ENCODE results near the gene PAMR1. TPM values are rescaled to one million over a fixed set of nuclear protein-coding genes. Genes with fewer than 3 reads are reported as not detected.
"Not testable (repeated sequence)": the region's sequence is repeated elsewhere in the genome, so short reads cannot be mapped to it uniquely, and the experiment has no call there.

PAMR1 gene
- polyA plus RNA-seq, 4 donors = 3.5 to 11.2 (median 6.2) TPM

DNA sequence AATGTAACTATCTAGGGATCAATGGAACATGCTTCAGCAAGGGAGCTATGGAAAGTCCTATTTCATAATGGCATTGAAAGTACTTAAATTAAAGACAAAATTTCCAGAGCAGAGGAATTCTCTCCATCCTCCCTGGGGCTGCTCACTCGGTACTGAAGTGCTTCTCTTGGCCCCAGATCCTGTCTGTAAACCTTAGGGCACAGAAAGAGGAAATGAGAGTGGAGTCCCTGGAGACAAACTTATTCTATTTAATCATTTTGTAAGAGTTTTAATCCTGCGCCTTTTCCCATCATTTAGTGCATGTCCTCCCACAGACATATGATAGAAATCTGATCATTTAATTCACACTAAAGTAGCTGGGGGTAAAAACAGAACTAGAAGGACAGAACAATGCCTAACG lies 20.9 kb upstream of the PAMR1 start:
- no peak for DNase-seq (ENCODE audit: low read depth in 4 of 4, low spot score in 2 of 4)

- no peak for DNase-seq (ENCODE audit: low read depth in 4 of 4, low spot score in 2 of 4)
Observed at GRCh38 chr11:35545391-35546003, 20.1 kb upstream of the PAMR1 start.

DNA sequence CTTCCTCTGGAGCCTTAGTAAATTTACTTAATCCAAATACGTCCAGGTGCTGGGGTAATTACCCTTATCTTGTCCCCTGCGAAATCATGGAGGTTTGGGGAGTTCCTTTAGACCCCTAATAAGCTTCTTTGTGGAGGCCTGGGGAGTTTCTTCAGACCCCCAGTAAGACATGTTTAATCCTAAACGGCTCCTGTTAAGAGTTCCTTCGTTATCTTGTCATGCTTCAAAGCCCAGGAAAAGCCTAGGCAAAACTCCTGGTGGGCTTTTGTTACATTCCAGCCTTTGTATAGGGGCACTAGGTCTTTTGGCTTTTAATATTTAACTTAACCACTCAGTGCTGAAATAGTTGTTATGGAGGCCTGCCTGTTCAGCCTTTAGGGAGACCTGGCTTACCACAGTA lies 18.1 kb upstream of the PAMR1 start:
- no peak for DNase-seq (ENCODE audit: low read depth in 4 of 4, low spot score in 2 of 4)

GRCh38 chr11:35541621-35542375 lies 16.4 kb upstream of the PAMR1 start:
- DNase-seq (ENCODE audit: low read depth in 4 of 4, low spot score in 2 of 4) = no peak

- no peak for DNase-seq (ENCODE audit: low read depth in 4 of 4, low spot score in 2 of 4)
Observed at GRCh38 chr11:35540526-35540925, 15.1 kb upstream of the PAMR1 start.

DNA sequence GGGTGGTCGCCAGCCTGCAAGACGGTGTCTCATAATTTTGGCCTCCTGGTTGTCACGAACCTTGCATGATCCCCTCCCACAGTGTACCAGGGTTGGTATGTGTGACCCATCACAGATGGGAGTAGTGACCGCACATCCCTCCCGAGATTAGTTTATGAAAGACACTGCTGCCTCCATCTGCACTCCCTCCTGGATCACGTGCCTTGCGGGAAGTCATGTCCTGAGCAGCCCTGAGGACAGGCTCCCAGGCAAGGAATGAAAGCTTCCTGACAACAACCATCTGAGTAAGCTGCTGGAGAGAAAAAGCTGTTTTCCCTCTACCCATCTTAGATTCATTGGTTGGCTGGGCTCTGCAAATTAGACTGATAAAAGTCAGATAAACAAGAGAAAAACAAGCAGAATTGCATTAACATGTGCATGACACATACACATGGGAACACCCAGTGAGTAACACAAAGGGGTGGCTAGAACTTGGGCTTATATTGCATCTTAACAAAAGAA lies 14.4 kb upstream of the PAMR1 start:
- DNase-seq (ENCODE audit: low read depth in 4 of 4, low spot score in 2 of 4) = no peak

GRCh38 chr11:35539256-35539655 lies 13.8 kb upstream of the PAMR1 start:
- DNase-seq (ENCODE audit: low read depth in 4 of 4, low spot score in 2 of 4) = no peak

- DNase-seq (ENCODE audit: low read depth in 4 of 4, low spot score in 2 of 4) = no peak
Observed at GRCh38 chr11:35536470-35536869, 11.1 kb upstream of the PAMR1 start.

- no peak for DNase-seq (ENCODE audit: low read depth in 4 of 4, low spot score in 2 of 4)
Observed at GRCh38 chr11:35531246-35531645, 5.8 kb upstream of the PAMR1 start.

DNA sequence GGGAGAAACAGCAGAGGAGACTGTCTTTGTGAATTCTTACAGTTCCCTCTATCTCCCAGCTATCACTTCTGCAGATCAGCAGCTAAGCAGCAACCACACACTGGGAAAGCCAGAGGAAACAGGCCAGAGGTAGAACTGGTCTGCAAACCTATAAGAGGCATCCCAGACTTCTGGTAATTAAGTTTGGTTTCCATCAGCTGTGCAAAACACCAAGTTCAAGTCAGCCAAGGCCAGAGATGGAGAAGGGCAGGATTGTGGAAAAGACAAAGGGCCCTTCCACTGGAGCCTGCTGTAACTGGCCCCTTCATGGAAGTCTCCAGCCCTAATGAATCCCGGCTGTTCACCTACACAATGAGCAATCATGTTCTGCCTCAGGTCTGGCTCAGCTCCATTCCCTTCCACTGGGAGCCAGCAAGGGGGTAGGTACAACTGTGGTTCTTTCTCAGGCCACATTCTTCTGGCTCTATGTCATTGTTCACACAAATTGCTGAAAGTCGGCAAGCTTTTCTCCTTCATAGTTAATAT lies 4.6 kb upstream of the PAMR1 start:
- DNase-seq (ENCODE audit: low read depth in 4 of 4, low spot score in 2 of 4) = no peak

- no peak for DNase-seq (ENCODE audit: low read depth in 4 of 4, low spot score in 2 of 4)
Observed at GRCh38 chr11:35526370-35526792, 965 bp upstream of the PAMR1 start.

DNA sequence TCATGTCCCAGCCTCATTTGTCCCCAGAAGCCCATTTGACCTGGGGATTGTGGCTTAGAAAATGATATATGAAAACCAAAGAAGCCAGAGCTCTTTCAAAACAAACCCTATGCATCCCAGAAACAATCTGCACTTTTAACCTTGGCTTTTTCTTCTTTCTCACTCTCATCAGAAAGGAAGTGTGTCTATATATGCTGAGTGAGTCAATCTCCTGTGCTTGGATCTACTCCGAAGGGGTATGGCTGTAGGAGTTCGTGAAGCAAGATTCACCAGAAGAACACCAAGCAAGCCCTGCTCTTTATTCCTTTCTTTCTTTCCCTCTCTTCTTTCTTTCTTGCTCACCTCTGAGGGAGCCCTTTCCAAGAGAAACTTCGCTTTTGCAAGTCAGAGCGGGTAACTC lies 636 bp downstream of the PAMR1 start:
- DNase-seq (ENCODE audit: low read depth in 4 of 4, low spot score in 2 of 4) = no peak

DNA sequence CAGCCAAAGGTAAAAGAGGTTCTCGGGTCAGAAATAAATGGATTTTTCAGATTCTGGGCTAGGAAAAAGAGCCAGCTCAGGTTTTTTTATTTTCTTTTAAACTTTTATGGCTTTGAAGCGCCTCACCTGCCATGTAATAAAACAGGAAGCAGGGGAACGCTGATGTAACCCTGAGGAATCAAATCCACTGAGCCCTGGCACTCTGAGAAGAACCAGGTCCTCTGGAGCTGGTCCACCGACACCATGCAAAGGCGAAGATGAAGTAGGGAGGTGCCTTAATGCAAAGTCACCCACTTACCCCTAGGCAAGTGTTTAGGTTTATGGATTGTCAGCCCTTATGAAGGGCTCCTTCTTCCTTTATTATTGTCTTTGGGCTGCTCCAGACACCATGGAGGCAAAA lies 1.6 kb downstream of the PAMR1 start:
- DNase-seq (ENCODE audit: low read depth in 4 of 4, low spot score in 2 of 4) = no peak

DNA sequence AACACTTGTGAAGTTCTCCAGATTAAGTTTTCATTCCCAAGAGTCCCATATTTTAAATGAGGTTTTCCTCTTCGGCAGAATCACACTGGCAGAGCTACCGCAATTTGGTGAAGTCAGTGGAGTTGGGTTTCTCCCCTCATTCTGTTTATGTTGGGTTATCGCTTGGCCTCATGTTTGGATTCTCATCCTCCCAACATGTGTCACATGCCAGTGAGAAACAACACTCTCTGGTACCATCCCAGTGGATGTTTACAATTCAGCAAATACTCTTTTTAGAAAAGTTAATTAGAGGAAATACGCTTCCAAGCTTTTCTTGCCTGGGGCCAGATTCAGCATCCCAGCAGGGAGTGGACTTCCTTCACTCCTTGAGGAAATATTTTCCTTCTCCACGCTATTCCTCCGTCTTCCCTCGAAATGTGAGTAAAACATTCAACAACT lies 2.1 kb downstream of the PAMR1 start:
- DNase-seq (ENCODE audit: low read depth in 4 of 4, low spot score in 2 of 4) = no peak

DNA sequence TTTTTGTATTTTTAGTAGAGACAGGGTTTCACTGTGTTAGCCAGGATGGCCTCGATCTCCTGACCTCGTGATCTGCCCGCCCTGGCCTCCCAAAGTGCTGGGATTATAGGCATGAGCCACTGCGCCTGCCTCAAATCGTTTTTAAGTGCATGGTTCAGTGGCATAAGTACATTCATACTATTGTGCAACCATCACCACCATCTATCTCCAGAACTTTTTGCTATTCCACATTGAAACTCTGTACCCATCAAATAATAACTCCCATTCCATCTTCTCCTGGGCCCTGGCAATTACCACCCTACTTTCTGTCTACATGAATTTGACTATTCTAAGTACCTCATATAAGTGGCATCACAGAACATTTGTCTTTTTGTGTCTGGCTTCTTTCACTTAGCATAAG lies 3.3 kb downstream of the PAMR1 start:
- not testable (repeated sequence) for DNase-seq (ENCODE audit: low read depth in 4 of 4, low spot score in 2 of 4)

DNA sequence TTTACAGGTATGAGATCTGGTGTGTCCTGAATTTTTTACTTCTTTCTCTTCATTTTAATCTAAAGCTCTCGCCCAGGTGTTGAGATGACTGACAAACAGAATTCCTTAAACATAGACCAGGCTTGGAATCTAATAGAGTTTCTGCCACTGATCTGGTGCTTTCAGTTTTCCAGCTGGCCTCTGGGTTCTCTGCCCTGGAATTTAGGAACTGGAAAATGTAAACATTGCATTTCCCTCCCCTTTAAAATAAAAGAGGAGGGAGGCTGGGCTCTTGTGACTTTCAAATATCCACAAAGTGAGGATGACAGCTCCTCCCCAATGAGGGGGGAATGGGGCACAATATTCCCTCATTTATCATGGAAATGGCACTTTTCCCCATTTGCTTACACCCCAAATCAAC lies 5.0 kb downstream of the PAMR1 start:
- DNase-seq (ENCODE audit: low read depth in 4 of 4, low spot score in 2 of 4) = no peak

- no peak for DNase-seq (ENCODE audit: low read depth in 4 of 4, low spot score in 2 of 4)
Observed at GRCh38 chr11:35518766-35519165, 6.7 kb downstream of the PAMR1 start.

DNA sequence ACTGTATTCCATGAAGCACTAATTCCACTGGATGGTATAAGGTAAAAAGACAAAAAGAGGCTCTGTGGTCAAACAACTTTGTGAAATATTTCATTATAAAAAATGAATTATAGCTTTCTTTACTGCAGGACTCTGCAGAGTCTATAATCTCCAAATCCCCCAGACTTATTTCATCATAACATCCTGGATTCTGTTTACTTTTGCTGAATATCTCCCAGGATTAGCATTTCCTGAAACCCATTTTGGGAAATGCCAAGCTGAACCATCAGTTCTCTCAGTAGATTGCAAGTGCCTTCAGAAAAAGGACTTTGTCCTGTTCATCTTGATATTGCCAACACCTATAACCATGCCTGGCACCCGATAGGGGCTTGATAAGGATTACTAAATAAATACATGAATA lies 7.9 kb downstream of the PAMR1 start:
- no peak for DNase-seq (ENCODE audit: low read depth in 4 of 4, low spot score in 2 of 4)

DNA sequence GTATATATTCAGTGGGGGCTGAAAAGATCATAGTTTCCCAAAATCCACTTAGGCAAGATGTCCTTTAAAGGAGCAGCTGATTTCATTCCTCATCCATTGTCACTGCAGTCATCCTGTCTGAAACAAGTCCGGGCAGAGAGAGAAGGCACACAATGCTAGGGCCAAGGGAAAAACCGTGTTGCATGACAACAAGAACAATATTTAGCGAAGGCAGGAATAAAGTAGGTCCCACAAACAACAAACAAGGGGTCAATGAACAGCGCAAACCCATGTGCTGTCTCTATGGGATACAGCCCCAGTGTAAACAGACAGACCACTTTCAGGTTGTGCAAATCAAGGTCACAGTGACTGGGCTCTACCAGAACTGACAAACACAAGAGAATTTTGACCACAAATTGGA lies 9.0 kb downstream of the PAMR1 start:
- no peak for DNase-seq (ENCODE audit: low read depth in 4 of 4, low spot score in 2 of 4)

DNA sequence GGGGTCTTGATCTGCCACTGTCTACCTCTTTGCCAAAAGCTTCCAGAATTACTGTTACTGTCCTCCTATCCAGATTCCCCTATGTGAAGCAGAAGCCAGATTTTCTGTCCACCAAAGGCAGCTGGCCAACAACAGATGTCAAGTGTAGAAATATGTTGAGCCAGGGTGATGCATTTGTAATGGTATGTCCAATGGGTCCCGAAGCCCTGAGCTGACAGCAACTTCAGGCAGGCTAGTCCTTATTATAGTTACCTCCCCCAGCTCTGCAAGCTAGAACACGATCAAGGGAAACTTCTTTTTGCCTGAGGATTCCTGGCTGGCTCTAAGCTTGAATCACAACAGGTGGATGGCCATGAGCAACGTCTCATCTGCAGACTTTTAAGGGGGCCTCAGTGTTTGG lies 10.2 kb downstream of the PAMR1 start:
- DNase-seq (ENCODE audit: low read depth in 4 of 4, low spot score in 2 of 4) = no peak

DNA sequence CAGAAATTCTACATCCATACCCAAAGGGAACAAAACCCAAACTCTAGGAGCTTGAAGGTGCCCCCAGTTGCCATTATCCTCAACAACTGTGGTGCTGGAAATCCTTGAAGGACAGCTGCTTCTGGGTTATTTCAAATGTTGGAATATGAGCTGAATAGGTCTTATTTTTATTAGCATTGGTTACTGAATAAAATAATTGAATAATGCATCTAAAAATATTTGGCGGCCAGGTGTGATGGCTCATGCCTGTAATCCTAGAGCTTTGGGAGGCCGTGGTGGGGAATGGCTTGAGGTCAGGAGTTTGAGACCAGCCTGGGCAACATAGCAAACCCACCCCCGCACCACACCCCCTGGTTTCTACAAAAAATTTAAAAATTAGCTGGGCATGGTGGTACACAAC lies 10.9 kb downstream of the PAMR1 start:
- DNase-seq (ENCODE audit: low read depth in 4 of 4, low spot score in 2 of 4) = no peak

- DNase-seq (ENCODE audit: low read depth in 4 of 4, low spot score in 2 of 4) = no peak
Observed at GRCh38 chr11:35511666-35512065, 13.8 kb downstream of the PAMR1 start.
